HL-60 (cell line): ENCODE data around the gene PCSK5.

Experiments
- DNase-seq, 2 experiments: peaks; one replicate each; pipeline ENCODE4 v3.0.0-alpha.2; 2010 to 2020; ENCODE audit warnings: low read depth in 1 of 2, low spot score in 1 of 2
- H3K27ac ChIP-seq: fragments of 250-450 bp; sonication (Bioruptor Pico); replicated peaks from 2 replicates; pipeline ENCODE4 v1.5.1; 2020; ENCODE audit warnings: mild to moderate bottlenecking, moderate library complexity
- H3K27me3 ChIP-seq: fragments of 250-450 bp; sonication (Bioruptor Pico); 2 replicates; pipeline ENCODE4 v1.5.1; 2021; ENCODE audit warnings: mild to moderate bottlenecking, moderate library complexity; ENCODE audit not compliant: insufficient read depth, poor library complexity, severe bottlenecking
- H3K4me3 ChIP-seq: replicated peaks from 2 replicates; pipeline ENCODE4 v1.5.1; 2011; ENCODE audit warnings: mild to moderate bottlenecking, control low read depth, low read length; ENCODE audit not compliant: insufficient read depth
- GABPA ChIP-seq: IDR thresholded peaks from 2 replicates; pipeline ENCODE4 v1.6.1; 2012; ENCODE audit warnings: low read depth
- POLR2AphosphoS5 ChIP-seq: IDR thresholded peaks from 2 replicates; pipeline ENCODE4 v1.6.1; 2012; ENCODE audit warnings: low read depth
- SPI1 ChIP-seq: IDR thresholded peaks from 2 replicates; pipeline ENCODE4 v1.6.1; 2012; ENCODE audit warnings: low read depth, mild to moderate bottlenecking, borderline replicate concordance
- TF ChIP-seq, protein P1 (sequence below): IDR thresholded peaks from one replicate; pipeline ENCODE4 v1.5.1; 2011; ENCODE audit warnings: low read length, control low read depth, inconsistent platforms; ENCODE audit not compliant: insufficient read depth
- TF ChIP-seq, protein P2 (sequence below): IDR thresholded peaks from 2 replicates; pipeline ENCODE4 v1.6.1; 2012; ENCODE audit warnings: low read depth; ENCODE audit not compliant: insufficient replicate concordance

Gene PCSK5

DNA sequence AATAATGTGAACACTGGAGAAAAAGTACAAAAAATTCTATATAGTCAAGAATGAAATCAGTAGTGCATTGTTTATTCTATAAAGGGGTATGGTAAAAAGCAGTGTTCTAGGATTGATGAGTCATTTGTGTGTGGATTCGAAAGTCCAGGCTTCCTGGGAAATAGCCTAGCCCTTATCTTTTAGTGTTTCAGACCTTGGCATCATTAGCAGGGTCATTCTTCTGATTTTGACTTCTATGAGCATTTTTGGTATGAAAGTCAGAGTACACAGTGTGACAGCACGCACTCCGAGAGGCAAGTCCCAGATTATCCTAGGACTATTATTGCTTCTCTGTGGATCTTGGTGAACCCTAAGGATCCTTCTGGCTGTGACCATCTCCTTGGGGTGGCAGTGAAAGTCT is 16.9 kb downstream of the PCSK5 start:
- DNase-seq, result no peak
- no peak overlapping the region for H3K27ac ChIP-seq
- H3K27me3 ChIP-seq, result no peaks in the 10 kb centered on the region
- no peak for TF ChIP-seq GABPA
- TF ChIP-seq, protein P1, sequence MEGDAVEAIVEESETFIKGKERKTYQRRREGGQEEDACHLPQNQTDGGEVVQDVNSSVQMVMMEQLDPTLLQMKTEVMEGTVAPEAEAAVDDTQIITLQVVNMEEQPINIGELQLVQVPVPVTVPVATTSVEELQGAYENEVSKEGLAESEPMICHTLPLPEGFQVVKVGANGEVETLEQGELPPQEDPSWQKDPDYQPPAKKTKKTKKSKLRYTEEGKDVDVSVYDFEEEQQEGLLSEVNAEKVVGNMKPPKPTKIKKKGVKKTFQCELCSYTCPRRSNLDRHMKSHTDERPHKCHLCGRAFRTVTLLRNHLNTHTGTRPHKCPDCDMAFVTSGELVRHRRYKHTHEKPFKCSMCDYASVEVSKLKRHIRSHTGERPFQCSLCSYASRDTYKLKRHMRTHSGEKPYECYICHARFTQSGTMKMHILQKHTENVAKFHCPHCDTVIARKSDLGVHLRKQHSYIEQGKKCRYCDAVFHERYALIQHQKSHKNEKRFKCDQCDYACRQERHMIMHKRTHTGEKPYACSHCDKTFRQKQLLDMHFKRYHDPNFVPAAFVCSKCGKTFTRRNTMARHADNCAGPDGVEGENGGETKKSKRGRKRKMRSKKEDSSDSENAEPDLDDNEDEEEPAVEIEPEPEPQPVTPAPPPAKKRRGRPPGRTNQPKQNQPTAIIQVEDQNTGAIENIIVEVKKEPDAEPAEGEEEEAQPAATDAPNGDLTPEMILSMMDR, result no peak
- TF ChIP-seq, protein P2, sequence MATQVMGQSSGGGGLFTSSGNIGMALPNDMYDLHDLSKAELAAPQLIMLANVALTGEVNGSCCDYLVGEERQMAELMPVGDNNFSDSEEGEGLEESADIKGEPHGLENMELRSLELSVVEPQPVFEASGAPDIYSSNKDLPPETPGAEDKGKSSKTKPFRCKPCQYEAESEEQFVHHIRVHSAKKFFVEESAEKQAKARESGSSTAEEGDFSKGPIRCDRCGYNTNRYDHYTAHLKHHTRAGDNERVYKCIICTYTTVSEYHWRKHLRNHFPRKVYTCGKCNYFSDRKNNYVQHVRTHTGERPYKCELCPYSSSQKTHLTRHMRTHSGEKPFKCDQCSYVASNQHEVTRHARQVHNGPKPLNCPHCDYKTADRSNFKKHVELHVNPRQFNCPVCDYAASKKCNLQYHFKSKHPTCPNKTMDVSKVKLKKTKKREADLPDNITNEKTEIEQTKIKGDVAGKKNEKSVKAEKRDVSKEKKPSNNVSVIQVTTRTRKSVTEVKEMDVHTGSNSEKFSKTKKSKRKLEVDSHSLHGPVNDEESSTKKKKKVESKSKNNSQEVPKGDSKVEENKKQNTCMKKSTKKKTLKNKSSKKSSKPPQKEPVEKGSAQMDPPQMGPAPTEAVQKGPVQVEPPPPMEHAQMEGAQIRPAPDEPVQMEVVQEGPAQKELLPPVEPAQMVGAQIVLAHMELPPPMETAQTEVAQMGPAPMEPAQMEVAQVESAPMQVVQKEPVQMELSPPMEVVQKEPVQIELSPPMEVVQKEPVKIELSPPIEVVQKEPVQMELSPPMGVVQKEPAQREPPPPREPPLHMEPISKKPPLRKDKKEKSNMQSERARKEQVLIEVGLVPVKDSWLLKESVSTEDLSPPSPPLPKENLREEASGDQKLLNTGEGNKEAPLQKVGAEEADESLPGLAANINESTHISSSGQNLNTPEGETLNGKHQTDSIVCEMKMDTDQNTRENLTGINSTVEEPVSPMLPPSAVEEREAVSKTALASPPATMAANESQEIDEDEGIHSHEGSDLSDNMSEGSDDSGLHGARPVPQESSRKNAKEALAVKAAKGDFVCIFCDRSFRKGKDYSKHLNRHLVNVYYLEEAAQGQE, result no peak
- TF ChIP-seq SPI1, result no peak
- no peak for TF ChIP-seq POLR2AphosphoS5
- H3K4me3 ChIP-seq, result no peak overlapping the region

DNA sequence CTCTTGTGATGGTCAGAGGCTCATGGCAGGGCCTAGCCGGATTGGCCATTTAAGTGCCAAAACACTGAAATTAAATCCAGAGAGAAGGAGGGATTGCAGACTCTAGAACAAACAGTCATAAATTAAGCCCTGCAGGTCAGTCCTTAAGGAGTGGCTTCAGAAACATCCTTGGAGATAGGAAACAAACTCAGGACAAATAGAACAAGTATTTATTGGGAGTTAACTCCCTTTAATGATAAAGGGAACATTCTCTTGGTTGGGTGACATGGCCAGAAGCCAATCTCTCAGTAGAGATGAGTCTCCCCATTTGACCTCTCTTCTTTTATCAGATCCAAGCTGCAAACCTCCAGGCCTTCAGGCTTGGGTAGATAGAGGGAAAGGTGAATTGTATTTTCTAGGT is 17.4 kb downstream of the PCSK5 start:
- Histone ChIP-seq H3K4me3 (no peak overlapping the region), H3K27ac (no peak overlapping the region), H3K27me3 (no peaks in the 10 kb centered on the region)
- TF ChIP-seq GABPA (no peak), POLR2AphosphoS5 (no peak), SPI1 (no peak)
- TF ChIP-seq, protein P1, result no peak
- TF ChIP-seq, protein P2, result no peak
- DNase-seq, result no peak

DNA sequence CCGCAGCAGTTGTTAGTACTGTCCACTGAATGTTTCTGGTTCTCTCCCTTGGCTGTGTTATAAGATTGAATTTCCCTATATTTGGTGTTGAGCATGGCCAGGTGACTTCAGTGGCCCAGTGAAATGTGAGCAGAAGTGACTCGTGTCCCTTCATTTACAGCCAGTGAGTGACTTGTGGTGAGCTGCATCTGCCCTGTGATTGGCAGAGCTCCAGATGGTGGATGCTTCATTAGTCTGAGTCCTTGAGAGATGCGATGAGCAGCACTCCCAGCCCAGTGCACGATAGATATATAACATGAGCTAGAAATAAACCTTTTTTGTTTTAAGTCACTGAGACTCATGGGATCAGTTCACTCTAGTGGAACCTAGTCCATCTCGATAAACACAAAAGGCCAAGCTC is 19.3 kb downstream of the PCSK5 start:
- no peak for DNase-seq
- H3K27ac ChIP-seq, result no peak overlapping the region

More for the DNA sequence above, 19.3 kb downstream of the PCSK5 start:
- no peak overlapping the region for H3K4me3 ChIP-seq
- no peak for TF ChIP-seq SPI1
- no peak for TF ChIP-seq GABPA
- TF ChIP-seq, protein P1, result no peak
- TF ChIP-seq POLR2AphosphoS5, result no peak
- TF ChIP-seq, protein P2, result no peak
- no peaks in the 10 kb centered on the region for H3K27me3 ChIP-seq
